ENCODE results near the gene ONECUT1.

The ONECUT1 gene

GRCh38 chr15:52785672-52786406 is 4.3 kb downstream of the ONECUT1 start:
- no peak overlapping the region for H3K4me3 ChIP-seq (ENCODE audit: control insufficient read depth, low read depth, low read length)
- DNase-seq (ENCODE audit: low read depth) = no peak
- TF ChIP-seq, protein P1, sequence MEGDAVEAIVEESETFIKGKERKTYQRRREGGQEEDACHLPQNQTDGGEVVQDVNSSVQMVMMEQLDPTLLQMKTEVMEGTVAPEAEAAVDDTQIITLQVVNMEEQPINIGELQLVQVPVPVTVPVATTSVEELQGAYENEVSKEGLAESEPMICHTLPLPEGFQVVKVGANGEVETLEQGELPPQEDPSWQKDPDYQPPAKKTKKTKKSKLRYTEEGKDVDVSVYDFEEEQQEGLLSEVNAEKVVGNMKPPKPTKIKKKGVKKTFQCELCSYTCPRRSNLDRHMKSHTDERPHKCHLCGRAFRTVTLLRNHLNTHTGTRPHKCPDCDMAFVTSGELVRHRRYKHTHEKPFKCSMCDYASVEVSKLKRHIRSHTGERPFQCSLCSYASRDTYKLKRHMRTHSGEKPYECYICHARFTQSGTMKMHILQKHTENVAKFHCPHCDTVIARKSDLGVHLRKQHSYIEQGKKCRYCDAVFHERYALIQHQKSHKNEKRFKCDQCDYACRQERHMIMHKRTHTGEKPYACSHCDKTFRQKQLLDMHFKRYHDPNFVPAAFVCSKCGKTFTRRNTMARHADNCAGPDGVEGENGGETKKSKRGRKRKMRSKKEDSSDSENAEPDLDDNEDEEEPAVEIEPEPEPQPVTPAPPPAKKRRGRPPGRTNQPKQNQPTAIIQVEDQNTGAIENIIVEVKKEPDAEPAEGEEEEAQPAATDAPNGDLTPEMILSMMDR (conservative IDR thresholded peaks at IDR 0.05; ENCODE audit: control insufficient read depth, insufficient read depth, low read depth, low read length) = no peak

DNA sequence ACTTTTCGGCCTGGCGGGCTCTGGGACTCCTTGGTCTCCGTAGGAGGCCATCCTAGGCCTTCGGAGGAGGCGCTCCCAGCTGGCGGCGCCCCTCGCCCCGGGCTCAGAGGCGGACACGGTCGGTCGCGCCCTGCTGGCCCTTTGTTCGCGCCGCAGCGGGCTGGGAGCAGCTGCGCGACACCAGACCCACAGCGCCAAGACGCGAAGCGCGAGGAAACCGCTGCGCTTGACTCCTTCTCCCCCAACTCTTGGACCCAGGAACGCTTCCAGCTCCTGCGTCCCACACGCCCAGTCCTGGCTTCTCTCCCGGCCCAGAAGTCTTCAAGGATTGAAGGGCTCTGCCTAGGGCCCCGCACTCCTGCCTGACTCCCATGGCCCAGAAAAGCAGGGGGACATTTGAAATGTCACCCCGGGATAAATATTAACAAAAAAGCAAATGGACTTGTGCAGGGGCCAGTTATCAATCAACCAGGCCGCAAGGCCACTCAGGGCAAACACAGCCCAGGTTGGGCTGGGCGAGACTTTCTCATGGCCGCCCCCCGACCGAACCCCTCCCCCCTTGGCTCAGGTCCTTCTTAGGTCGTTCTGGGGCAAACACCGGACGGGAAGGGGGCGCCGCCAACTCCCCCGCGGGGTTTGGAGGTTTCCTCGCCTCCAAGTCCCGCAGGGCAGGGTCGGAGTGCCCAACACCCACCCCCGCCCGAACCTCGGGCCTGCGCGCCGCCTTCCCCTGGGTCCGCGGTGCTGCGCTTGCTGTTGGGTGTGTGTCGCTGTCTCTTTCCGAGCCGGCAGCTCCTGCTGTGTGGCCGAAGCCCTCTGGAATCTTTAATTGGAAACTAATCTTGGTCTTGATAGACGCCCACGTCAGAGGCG is 5.1 kb downstream of the ONECUT1 start:
- TF ChIP-seq, protein P1 (conservative IDR thresholded peaks at IDR 0.05; ENCODE audit: control insufficient read depth, insufficient read depth, low read depth, low read length) = no peak
- DNase-seq (ENCODE audit: low read depth) = no peak
- H3K4me3 ChIP-seq (ENCODE audit: control insufficient read depth, low read depth, low read length) = no peak overlapping the region

GRCh38 chr15:52783929-52784798 is 6.0 kb downstream of the ONECUT1 start:
- no peak overlapping the region for H3K4me3 ChIP-seq (ENCODE audit: control insufficient read depth, low read depth, low read length)
- DNase-seq (ENCODE audit: low read depth) = peak; percentile 13
- TF ChIP-seq, protein P1 (conservative IDR thresholded peaks at IDR 0.05; ENCODE audit: control insufficient read depth, insufficient read depth, low read depth, low read length) = peak; percentile 22

GRCh38 chr15:52783191-52783829 is 6.8 kb downstream of the ONECUT1 start:
- H3K4me3 ChIP-seq (ENCODE audit: control insufficient read depth, low read depth, low read length) = no peak overlapping the region
- no peak for DNase-seq (ENCODE audit: low read depth)
- TF ChIP-seq, protein P1 (conservative IDR thresholded peaks at IDR 0.05; ENCODE audit: control insufficient read depth, insufficient read depth, low read depth, low read length) = no peak

DNA sequence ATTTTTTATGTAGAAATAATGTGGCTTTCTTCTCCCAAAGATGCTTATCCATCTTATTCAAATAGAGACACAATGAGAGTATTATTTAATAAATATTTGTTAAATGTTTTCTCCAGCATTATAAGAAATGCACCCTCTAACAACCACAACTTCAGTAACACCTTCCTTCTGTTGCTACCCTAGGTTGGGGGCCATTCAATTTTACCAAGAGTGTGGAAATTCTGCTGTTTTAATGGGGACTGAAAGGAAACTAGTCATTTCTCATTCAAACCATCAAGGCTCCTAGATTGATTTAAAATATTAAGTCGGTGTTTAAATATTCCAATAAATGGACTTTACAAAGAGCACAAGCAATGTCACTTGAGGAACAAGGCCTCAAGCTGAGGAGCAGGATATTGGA is 7.6 kb downstream of the ONECUT1 start:
- TF ChIP-seq, protein P1 (conservative IDR thresholded peaks at IDR 0.05; ENCODE audit: control insufficient read depth, insufficient read depth, low read depth, low read length) = no peak

More for the DNA sequence above, 7.6 kb downstream of the ONECUT1 start:
- no peak overlapping the region for H3K4me3 ChIP-seq (ENCODE audit: control insufficient read depth, low read depth, low read length)
- no peak for DNase-seq (ENCODE audit: low read depth)

Measured in fibroblast of mammary gland (primary cell).